ENCODE results near the gene CLRN3. TPM values are rescaled to one million over a fixed set of nuclear protein-coding genes. Genes with fewer than 3 reads are reported as not detected.
A peak's percentile ranks its signal among the peaks of the same experiment; 100 is the strongest.

Gene CLRN3
- total and polyA plus RNA-seq, 2 experiments from 2014 or later: not detected

DNA sequence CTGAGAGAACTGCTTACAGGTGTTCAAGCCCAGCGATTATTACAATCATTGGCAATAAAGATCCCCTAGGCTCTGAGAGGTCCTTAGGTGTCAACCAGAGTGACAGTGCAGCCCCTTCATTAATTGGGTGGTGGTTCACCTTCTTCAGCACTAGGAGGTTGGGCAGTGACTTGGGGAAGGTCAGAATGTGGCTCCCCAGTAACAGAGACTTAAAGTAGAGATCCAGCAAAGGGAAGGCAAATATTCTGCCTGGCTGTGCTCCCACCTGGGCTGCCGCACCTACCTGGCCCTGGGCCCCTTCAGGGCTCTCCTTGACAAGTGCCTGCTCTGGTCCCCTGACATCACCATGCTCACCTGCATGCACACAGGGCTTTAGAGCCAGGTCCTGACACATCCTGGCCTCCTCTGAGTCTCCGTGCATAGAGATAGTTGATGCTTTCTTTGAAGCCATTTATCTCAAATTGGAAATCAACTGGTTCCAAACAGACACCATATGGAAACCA, 1.9 kb downstream of the CLRN3 start:
- DNase-seq (ENCODE audit: low spot score): no peak

GRCh38 chr10:127890216-127890615, 2.5 kb downstream of the CLRN3 start:
- no peak overlapping the region for H3K27ac ChIP-seq (ENCODE audit: low read depth)
- H3F3A ChIP-seq (replicated peaks; ENCODE audit: low read depth): no peaks in the 10 kb centered on the region
- H3K27me3 ChIP-seq (ENCODE audit: insufficient read depth): no peaks in the 10 kb centered on the region
- no peak overlapping the region for H3K4me3 ChIP-seq
- H3K4me3 Mint-ChIP-seq: no peak overlapping the region
- no peak overlapping the region for H3K4me2 ChIP-seq
- ATAC-seq (no peak), DNase-seq (ENCODE audit: low spot score) (no peak)
- no peaks in the 10 kb centered on the region for H4K20me1 ChIP-seq (replicated peaks; ENCODE audit: insufficient read depth)
- H3K27ac Mint-ChIP-seq: no peak overlapping the region
- H3K4me1 Mint-ChIP-seq: 0 out of 3 replicates have a peak, but pooled peaks cover 4% of the 10 kb centered on the region
- no peak overlapping the region for H2AFZ ChIP-seq
- H3K9me2 ChIP-seq (ENCODE audit: insufficient read depth): no peaks in the 10 kb centered on the region
- H3K9me3 Mint-ChIP-seq: no peaks in the 10 kb centered on the region
- no peaks in the 10 kb centered on the region for H3K4me1 ChIP-seq (ENCODE audit: insufficient read depth)
- H3K36me3 Mint-ChIP-seq (ENCODE audit: low read depth): no peaks in the 10 kb centered on the region
- TF ChIP-seq CREB1 (CRISPR knock-in tag; IDR thresholded peaks at IDR 0.05; ENCODE audit: low read depth): no peak
- no peaks in the 10 kb centered on the region for H3K79me2 ChIP-seq (replicated peaks; ENCODE audit: insufficient read depth)
- no peaks in the 10 kb centered on the region for H3K36me3 ChIP-seq (ENCODE audit: insufficient read depth)
- peaks cover 5% of the 10 kb centered on the region for H3K27me3 Mint-ChIP-seq (ENCODE audit: insufficient read depth, low read depth, poor library complexity)

More for the DNA sequence above, 1.9 kb downstream of the CLRN3 start:
- no peak overlapping the region; the same call in 1 of the 2 replicates for H2AFZ ChIP-seq
- no peak overlapping the region for H3K4me2 ChIP-seq
- H3K36me3 ChIP-seq (ENCODE audit: insufficient read depth): no peaks in the 10 kb centered on the region
- no peak overlapping the region for H3K27ac Mint-ChIP-seq
- H3K27me3 ChIP-seq (ENCODE audit: insufficient read depth): no peaks in the 10 kb centered on the region
- H3K79me2 ChIP-seq (replicated peaks; ENCODE audit: insufficient read depth): no peaks in the 10 kb centered on the region
- no peaks in the 10 kb centered on the region for H3K9me3 Mint-ChIP-seq
- no peak overlapping the region for H3K27ac ChIP-seq (ENCODE audit: low read depth)
- H3F3A ChIP-seq (replicated peaks; ENCODE audit: low read depth): no peaks in the 10 kb centered on the region
- H3K9me2 ChIP-seq (ENCODE audit: insufficient read depth): no peaks in the 10 kb centered on the region
- 0 out of 3 replicates have a peak, but pooled peaks cover 4% of the 10 kb centered on the region for H3K4me1 Mint-ChIP-seq
- peaks cover 3% of the 10 kb centered on the region for H3K27me3 Mint-ChIP-seq (ENCODE audit: insufficient read depth, low read depth, poor library complexity)
- no peak overlapping the region for H3K4me3 Mint-ChIP-seq
- no peaks in the 10 kb centered on the region for H3K4me1 ChIP-seq (ENCODE audit: insufficient read depth)
- no peak for ATAC-seq
- TF ChIP-seq EZH2phosphoT487 (IDR thresholded peaks at IDR 0.05; ENCODE audit: unreplicated experiment) (no peak), CREB1 (CRISPR knock-in tag; IDR thresholded peaks at IDR 0.05; ENCODE audit: low read depth) (no peak), POLR2AphosphoS5 (IDR thresholded peaks at IDR 0.05; ENCODE audit: low read depth) (no peak), ZNF331 (CRISPR knock-in tag; IDR thresholded peaks at IDR 0.05; ENCODE audit: low read depth) (no peak)
- TF ChIP-seq, protein P1, sequence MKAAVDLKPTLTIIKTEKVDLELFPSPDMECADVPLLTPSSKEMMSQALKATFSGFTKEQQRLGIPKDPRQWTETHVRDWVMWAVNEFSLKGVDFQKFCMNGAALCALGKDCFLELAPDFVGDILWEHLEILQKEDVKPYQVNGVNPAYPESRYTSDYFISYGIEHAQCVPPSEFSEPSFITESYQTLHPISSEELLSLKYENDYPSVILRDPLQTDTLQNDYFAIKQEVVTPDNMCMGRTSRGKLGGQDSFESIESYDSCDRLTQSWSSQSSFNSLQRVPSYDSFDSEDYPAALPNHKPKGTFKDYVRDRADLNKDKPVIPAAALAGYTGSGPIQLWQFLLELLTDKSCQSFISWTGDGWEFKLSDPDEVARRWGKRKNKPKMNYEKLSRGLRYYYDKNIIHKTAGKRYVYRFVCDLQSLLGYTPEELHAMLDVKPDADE (IDR thresholded peaks at IDR 0.05): no peak
- H3K4me3 ChIP-seq: no peak overlapping the region
- H4K20me1 ChIP-seq (replicated peaks; ENCODE audit: insufficient read depth): no peaks in the 10 kb centered on the region
- H3K36me3 Mint-ChIP-seq (ENCODE audit: low read depth): no peaks in the 10 kb centered on the region

DNA sequence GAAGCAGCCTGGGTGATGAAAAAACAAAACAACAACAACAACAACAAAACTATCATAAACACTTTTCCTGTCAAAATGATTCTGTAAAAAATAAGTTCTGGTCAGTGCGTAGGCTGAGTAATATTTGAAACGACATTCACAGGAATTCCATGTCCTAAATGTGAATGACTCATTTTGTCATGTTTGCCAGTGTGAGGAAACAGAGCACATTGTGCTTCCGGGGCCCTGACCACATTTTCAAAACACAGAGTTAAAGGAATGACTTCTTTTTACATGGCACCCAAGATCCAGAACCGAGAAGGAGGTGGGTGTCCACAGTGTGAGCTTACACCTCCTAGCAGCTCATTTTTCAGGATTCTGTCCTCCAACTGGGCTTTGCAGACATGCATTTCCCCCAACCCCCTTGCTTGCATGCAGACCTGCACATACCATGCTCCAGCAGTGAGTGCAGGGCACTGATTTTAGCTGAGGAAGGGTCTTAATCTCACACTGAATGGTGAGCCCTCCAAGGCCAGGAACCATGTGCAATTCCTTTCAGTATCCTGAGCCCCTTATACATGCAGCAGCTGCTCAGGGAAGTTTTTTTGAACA, 3.0 kb downstream of the CLRN3 start:
- Mint-ChIP-seq H3K27me3 (ENCODE audit: insufficient read depth, low read depth, poor library complexity) (peaks cover 5% of the 10 kb centered on the region), H3K9me3 (no peaks in the 10 kb centered on the region), H3K27ac (no peak overlapping the region), H3K4me3 (no peak overlapping the region), H3K4me1 (0 out of 3 replicates have a peak, but pooled peaks cover 4% of the 10 kb centered on the region), H3K36me3 (ENCODE audit: low read depth) (no peaks in the 10 kb centered on the region)
- Histone ChIP-seq H3F3A (replicated peaks; ENCODE audit: low read depth) (no peaks in the 10 kb centered on the region), H3K27me3 (ENCODE audit: insufficient read depth) (no peaks in the 10 kb centered on the region), H3K79me2 (replicated peaks; ENCODE audit: insufficient read depth) (no peaks in the 10 kb centered on the region), H3K4me1 (ENCODE audit: insufficient read depth) (no peaks in the 10 kb centered on the region), H4K20me1 (replicated peaks; ENCODE audit: insufficient read depth) (no peaks in the 10 kb centered on the region), H3K4me2 (no peak overlapping the region), H3K36me3 (ENCODE audit: insufficient read depth) (no peaks in the 10 kb centered on the region), H3K27ac (ENCODE audit: low read depth) (no peak overlapping the region), H3K9me2 (ENCODE audit: insufficient read depth) (no peaks in the 10 kb centered on the region), H3K4me3 (no peak overlapping the region), H2AFZ (peak overlapping the region; percentile 32; the same call in 1 of the 2 replicates)
- DNase-seq (ENCODE audit: low spot score) (no peak), ATAC-seq (no peak)
- TF ChIP-seq NANOG (IDR thresholded peaks at IDR 0.05; ENCODE audit: borderline replicate concordance) (no peak), CTCF (conservative IDR thresholded peaks at IDR 0.05; ENCODE audit: low read depth in 2 of 2) (no peak), ZNF114 (CRISPR knock-in tag; IDR thresholded peaks at IDR 0.05) (no peak), CREB1 (CRISPR knock-in tag; IDR thresholded peaks at IDR 0.05; ENCODE audit: low read depth) (no peak), POLR2AphosphoS5 (IDR thresholded peaks at IDR 0.05; ENCODE audit: low read depth) (no peak), ZNF331 (CRISPR knock-in tag; IDR thresholded peaks at IDR 0.05; ENCODE audit: low read depth) (no peak), EZH2 (IDR thresholded peaks at IDR 0.05; ENCODE audit: low read depth, unreplicated experiment) (no peak)
- TF ChIP-seq, protein P2, sequence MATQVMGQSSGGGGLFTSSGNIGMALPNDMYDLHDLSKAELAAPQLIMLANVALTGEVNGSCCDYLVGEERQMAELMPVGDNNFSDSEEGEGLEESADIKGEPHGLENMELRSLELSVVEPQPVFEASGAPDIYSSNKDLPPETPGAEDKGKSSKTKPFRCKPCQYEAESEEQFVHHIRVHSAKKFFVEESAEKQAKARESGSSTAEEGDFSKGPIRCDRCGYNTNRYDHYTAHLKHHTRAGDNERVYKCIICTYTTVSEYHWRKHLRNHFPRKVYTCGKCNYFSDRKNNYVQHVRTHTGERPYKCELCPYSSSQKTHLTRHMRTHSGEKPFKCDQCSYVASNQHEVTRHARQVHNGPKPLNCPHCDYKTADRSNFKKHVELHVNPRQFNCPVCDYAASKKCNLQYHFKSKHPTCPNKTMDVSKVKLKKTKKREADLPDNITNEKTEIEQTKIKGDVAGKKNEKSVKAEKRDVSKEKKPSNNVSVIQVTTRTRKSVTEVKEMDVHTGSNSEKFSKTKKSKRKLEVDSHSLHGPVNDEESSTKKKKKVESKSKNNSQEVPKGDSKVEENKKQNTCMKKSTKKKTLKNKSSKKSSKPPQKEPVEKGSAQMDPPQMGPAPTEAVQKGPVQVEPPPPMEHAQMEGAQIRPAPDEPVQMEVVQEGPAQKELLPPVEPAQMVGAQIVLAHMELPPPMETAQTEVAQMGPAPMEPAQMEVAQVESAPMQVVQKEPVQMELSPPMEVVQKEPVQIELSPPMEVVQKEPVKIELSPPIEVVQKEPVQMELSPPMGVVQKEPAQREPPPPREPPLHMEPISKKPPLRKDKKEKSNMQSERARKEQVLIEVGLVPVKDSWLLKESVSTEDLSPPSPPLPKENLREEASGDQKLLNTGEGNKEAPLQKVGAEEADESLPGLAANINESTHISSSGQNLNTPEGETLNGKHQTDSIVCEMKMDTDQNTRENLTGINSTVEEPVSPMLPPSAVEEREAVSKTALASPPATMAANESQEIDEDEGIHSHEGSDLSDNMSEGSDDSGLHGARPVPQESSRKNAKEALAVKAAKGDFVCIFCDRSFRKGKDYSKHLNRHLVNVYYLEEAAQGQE (IDR thresholded peaks at IDR 0.05; ENCODE audit: unreplicated experiment): no peak
- TF ChIP-seq, protein P1 (IDR thresholded peaks at IDR 0.05): no peak

Data from GM23338 (cell line).